Limb (tissue), 2 donors: ENCODE measurements around the gene RTEL1.
"Not testable (repeated sequence)": the region's sequence is repeated elsewhere in the genome, so short reads cannot be mapped to it uniquely, and the experiment has no call there.

Experiments used
- DNase-seq, 2 donors: peaks; one replicate each; pipeline ENCODE4 v3.0.0-alpha.2; 2016; ENCODE audit errors: extremely low spot score in 2 of 2

RTEL1 gene

DNA sequence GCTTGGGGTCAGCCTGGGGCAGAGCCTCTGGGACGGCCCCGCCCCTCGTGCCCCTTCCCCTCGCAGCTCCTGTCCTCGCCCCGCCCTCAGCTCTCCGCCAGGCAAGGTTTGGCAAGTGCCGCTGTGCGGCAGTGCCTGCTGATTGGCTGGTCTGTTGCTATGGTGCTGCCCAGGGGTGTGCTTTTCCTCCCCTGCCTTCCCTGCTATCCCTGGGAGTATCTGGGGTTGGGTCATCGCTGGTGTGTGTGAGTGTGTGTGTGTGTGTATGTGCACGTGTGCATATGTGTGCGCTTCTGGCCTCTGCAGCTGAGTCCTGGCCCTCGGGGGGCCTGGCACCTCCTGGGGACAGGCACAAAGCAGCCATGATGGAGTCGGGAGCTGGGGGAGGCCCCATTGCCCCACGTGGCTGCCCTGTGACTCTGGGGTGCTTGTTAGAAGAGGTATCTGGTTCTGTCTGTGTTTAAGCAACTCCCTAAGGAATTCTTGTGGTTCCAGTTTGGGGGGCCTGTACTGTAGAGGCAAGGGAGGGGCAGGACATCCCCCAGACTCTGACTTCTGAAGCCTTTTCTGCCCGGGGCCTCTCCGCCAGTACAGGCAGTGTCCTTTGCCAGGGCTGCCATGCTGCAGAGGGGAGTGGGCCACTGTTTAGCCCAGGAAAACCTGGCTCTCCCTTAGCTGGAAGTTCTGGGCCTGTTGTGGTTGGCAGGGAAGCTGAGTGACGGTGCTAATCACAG, 6.9 kb downstream of the RTEL1 start:
- DNase-seq: no peak

DNA sequence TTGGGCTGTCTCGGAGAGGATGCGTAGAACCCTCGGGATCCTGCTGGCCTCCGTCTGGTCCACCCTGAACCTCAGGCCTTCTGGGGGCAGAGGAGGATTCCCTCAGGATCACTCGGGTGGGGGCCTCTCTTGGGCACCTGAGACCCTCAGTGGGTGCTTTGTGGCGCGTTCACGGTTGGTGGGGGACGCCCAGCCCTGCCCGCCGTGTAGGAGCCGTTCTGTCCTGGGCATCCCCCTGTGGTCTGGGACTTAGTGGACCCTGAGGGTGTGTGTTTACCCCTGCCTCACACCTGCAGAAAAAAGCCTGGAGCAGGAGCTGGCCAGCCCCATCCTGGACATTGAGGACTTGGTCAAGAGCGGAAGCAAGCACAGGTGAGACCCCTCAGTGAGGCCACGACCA, 7.6 kb downstream of the RTEL1 start:
- DNase-seq: no peak

DNA sequence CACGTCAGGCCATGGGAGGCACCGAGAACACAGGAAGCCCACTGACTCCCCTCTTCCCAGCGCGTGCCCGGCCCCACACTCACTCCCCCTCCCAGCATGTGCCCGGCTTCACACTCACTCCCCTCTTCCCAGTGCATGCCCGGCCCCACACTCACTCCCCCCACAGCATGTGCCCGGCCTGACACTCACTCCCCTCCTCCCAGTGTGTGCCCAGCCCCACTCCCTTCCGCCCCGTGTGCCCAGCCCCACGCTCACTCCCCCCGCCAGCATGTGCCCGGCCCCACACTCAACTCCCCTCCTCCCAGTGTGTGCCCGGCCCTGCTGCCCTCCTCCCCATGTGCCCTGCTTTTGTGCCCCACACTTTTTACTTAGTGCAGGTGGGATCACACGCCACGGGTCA, 9.7 kb downstream of the RTEL1 start:
- no peak for DNase-seq

DNA sequence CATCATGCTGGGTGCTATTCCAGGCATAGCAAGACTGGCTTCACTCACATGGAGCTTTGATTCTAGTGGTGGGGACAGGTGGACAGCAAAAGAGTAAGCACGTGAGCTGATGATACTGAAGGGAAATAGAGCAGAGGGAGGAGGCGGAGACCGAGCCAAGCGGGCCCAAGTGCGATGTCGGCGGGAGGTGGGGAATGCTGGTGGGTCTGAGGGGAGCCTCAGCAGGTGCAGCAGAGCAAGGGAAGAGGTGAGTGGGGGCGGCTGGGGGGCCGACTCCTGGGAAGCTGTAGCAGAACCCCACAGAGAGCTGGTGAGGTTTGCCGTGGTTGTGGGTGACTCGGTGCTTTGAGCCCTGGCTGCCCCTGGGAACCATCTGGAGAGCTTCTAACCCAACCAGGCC, 10.2 kb downstream of the RTEL1 start:
- DNase-seq: no peak

DNA sequence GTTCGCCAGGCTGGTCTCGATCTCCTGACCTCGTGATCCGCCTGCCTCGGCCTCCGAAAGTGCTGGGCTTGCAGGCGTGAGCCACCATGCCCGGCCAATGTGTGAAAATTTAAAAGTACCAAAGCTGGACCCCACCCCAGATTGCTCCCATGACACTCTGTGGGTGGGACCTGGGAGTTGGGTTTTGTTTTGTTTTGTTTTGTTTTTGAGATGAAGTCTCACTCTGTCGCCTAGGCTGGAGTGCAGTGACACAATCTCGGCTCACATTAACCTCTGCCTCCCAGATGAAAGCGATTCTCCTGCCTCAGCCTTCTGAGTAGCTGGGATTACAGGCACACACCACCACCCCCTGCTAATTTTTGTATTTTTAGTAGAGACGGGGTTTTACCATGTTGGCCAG, 13.6 kb downstream of the RTEL1 start:
- DNase-seq: not testable (repeated sequence)

DNA sequence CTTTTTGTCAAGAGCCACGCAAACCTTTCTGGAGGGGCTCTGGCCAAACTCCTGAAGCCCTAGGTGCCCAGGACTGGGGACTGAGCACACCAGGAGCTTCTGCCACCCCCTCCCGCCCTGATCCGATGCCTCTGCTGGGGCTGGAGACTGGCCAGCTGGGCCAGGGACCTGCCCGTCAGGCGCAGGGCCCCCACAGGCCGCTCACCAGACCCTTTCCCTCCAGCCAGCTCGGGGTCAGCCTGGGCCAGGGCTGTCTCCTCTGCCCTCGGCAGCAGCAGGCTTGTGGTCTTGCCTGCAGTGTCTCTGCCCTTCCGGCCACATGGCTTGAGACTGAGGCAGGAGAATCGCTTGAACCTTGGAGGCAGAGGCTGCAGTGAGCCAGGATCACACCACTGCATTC, 14.6 kb downstream of the RTEL1 start:
- DNase-seq: no peak

DNA sequence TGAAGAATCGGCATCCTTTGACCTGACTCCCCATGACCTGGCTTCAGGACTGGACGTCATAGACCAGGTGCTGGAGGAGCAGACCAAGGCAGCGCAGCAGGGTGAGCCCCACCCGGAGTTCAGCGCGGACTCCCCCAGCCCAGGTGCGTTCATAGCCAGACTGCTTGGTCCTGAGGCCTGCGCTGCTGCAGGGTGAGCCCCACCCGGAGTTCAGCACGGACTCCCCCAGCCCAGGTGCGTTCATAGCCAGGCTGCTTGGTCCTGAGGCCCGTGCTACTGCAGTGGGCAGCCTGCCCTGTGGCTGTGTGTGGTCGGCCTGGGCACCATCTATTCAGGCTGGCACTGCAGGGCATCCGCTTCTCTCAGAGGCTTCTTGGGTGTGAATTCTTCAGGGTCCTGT, 15.8 kb downstream of the RTEL1 start:
- DNase-seq: no peak

DNA sequence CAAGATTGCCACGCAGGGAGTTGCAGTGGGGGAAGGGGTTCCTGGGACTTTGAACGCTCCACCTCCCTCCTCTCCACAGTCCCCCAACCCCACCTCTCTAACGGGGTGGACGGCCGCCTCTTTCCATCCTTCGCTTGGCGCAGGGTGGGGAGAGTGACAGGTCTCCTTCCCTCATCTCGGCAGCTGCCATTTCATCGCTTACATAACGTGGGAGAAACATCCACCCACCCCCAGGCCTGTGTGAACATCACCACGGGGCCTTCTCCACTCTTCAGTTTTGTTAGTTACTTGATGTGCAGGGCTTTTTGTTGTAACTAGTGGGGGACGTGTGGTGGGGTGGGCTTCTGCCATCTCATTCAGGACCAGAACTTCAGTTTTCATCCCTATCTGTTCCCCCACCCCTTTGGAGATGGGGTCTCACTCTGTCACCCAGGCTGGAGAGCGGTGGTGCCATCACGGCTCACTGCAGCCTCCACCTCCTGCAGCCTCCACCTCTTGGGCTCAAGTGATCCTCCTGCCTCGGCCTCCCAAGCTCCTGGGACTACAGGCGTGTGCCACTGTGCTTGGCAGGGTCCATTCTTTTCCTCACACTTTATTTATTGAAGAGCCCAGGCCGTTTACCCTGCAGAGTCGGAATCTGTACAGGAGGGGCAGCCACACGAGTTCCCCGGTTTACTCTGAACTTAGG, 17.7 kb downstream of the RTEL1 start:
- DNase-seq: no peak

DNA sequence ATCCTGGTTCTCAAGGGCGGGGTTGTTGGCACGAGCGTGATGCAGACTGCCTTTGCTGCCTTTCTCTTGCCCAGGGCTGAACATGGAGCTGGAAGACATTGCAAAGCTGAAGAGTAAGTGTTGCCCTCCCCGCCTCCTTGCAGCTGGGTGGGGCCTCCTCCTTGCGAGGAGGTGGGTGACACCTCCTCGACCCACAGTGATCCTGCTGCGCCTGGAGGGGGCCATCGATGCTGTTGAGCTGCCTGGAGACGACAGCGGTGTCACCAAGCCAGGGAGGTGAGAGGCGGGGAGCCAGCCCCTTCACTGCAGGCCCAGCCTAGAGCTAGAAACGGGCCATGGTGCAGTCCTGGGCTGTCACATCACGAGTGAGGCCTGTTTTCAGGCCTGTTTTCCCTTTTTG, 20.0 kb downstream of the RTEL1 start:
- no peak for DNase-seq

DNA sequence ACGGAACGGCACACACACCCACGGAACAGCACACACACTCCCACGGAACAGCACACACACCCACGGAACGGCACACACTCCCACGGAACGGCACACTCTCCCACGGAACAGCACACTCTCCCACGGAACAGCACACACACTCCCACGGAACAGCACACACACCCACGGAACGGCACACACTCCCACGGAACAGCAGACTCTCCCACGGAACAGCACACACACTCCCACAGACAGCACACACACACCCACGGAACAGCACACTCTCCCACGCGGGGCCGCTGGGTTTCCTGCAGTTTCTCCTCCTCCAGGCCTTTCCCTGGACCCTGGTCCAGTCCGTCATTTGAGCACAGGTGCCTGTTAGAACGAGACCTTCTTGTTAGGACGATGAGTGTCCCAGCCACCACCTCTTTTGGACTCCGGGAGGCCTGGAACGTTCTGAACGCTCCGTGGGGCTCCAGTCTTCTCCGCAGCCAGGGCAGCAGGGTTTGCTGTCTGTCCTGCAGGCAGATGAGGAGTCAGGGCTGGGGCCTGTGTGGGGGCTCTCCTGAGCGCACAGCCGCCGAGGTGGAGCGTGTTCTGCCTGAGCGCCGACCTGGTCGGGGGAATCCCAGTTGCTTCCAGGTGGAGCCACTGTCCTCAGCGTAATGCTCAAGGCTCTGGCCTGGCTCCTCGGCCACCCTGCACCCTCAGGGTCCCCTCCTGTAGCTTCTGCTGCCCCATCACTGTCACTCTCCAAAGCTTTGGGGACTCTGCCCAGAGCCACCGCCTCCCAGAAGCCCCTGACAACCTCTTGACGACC, 20.8 kb downstream of the RTEL1 start:
- DNase-seq: no peak

DNA sequence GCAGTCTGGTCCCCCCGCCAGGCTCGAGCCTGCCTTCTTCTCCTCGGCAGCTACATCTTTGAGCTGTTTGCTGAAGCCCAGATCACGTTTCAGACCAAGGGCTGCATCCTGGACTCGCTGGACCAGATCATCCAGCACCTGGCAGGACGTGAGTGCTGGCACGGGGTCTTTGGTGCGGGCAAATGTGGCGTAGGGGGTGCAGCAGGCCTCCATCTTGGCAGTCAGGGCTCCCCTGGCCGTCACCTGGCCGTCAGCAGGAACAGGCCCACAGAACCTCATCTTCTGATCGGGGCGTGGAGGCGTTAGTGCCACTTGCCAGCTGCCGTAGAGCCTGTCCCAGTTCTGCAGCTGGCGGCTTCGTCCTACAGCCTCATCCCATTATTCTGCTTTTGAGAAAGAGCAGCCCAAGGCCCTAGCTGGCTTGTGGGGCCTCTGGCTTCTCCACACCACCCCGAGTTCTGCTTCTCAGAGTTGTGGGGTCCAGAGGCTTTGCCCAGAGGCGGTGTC, 21.7 kb downstream of the RTEL1 start:
- no peak for DNase-seq

DNA sequence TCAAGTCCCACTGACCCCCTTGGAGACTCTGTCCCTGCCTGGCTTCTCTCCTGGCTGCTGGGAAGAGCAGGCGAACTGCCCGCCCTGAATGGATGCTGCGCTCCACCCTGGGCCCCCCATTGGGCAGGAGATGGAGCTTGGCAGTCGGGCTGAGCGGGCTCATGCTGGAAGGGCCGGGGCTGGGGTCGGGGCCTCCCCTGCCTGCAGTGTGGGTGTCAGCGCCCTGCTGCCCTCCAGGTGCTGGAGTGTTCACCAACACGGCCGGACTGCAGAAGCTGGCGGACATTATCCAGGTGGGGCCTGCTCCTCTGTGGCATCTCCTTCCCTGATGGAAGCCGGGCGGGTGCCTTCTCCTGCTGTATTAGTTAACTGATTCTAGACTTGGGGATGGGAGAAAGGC, 22.3 kb downstream of the RTEL1 start:
- no peak for DNase-seq

DNA sequence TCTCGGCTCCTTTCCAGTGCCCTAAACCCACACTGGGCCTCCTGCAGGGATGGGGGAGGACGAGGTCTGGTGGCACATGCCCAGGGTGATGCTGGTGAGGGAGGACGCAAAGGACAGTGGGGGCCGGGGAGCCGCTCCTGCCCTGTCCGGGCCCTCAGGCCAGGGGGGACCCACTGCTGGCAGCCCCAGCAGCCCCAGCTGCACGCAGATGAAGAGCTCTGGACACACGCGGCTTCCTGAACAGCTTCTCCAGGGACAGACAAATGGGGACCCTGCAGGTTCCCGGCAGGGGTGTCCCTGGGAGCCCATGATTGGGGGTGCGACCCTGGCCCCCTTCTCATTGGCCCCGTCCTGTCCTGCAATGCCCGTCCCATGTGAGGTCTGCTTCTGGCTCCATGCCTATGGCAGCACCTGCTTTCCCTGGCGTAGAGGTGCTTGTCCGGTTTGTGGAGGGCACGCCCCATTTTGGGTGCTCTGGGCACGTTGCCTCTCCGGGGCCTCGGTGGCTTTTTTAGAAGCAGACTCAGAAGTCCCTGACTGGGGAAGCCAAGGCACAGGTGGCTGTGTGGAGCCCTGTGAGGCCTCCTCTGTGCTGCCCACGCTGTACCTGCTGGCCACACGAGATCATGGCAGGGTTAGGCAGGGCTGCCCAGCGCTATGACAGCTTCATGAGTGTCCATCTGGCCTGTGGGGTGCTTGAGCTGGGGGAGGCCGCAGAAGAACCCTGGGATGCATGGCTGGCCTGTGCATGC, 22.9 kb downstream of the RTEL1 start:
- DNase-seq: no peak

DNA sequence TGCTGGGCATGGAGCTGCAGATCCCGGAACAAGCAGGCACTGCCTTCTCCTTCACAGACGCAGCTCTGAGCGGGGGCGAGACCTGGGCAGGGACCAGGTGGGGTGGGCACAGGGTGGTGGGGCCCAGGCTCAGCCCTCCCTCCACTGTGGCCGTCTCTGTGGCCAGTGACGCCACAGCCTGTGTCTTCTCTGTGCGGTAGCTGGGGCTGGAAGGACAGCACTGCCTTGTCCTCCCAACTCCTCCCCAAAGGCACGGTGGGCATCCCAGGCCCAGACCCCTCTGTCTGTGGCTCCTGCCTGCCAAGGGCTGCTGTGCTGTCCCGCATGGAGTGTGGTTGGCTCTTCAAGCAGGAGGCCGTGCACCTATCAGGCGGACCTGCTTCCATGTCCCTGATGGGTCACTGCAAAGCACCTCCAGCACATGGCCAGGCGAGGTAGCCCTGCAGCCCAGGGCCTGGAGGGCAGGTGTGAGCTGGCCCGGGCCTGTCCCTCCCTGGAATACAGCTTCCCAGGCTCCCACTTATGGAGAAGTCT, 23.6 kb downstream of the RTEL1 start:
- DNase-seq: no peak

DNA sequence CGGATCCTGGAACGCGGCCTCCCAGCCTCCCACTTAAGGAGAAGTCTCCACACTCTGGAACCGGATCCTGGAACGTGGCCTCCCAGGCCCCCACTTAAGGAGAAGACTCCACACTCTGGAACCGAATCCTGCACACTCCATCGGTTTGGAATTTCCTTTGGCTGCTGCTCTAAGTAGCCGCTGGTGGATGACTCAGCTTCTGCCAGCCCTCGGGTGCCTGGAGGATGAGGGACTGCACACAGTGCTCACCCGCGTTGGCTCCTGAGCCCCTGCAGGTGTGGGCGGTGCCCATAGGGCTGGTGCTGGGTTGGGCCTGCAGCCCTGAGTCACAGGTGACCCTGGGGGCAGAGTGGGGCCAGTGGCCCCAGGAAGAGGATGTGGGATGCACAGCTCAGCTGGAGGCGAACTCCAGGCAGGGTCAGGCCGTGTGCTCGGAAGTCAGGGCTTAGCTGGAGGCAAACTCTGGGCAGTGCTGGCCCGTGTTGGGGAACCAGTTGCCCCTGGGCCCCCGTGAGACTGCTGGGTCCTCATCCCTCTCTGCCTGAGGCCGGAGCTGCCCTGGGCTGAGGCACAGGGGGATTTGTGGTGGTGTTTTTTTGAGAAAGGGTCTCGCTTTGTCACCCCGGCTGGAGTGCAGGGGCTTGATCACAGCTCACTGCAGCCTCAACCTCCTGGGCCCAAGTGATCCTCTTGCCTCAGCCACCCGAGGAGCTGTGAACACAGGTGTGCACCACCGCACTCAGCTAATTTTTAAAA, 24.4 kb downstream of the RTEL1 start:
- DNase-seq: no peak

DNA sequence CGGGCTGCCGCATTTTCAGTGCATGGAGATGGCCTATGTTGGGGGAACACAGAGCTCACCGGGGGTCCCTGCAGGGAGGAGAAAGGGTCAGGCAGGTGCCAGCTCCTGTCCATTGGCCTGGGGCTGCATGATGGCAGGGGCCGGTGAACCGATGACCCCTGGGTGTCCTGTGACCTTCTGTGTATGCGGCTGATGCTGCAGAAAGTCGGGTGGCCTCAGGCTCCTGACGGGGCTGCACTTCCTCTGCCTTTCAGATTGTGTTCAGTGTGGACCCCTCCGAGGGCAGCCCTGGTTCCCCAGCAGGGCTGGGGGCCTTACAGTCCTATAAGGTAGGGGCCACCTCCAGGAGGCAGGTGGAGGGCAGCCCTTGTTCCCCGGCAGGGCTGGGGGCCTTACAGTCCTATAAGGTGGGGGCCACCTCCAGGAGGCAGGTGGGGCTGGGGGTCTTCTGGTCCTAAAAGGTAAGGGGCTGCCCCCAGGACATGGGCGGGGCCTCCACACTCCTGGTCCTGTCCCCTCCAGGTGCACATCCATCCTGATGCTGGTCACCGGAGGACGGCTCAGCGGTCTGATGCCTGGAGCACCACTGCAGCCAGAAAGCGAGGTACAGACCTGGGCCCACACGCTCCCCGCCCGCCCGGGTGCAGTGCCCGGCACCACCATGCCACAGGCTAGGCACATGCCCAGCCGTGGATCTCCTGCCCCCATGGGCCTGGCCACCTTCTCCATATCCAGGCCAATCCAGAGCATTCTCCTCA, 27.3 kb downstream of the RTEL1 start:
- no peak for DNase-seq

DNA sequence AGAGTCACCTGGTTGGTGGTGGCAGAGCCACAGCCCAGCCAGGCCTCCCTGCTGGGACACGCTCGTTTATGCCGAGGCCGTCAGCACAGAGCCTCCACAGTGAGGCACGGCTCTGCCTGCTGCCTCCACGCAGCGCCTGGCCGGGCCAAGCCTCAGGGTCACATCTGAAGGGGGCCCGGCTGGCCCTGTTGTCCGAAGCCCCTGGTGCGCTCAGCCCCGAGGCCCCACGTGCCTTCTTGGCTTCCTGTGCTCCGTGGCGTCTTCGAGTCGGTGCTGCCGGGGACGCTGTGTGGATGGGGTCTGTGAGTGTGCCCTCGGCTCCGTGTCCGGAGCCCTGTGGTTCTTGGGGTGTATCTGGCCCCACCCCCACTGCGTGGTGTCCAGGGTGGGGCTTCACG, 28.0 kb downstream of the RTEL1 start:
- no peak for DNase-seq

DNA sequence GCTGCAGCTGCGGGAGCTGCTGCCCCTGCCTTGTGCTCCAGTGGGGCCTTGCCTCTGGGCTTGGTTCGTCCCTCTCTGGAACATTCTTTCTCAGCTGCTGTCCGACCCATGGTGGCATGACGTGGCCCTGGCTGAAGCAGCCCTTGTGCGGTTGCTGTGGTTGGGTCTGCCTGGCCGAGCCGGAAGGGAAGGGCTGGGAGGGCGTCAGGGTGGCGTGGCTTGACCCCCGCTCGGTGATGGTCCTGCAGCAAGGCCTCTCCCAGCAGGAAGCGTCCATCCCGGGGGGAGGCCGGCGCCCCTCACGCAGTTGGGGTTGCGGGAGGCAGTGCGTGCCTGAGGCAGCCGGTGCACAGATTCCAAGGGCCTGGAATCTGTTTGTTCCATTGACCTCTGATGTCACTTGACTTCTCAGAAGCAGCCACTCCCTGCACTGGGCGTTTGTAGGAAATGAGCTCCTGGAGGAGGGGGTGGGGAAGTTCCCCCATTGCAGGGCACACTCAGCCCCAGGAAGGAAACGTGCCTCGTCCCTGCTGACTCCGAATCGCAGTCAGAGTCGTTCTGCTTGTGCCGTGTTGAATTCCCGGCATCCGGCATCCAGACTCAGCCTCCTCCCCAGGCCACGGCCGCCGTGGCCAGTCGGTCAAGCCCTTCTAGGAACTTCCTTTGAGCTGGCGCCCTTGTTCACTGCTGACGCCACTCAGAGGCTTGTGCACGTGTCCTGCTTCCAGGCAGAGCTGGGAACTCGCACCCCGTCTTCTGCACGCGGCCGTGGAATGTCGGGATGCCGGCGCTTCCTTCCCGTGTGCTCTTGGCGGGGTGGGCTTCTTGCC, 28.6 kb downstream of the RTEL1 start:
- peak in 1 of 2 donors; percentile 58 for DNase-seq
